NB4 (cell line): ENCODE results near the gene CAPSL.
"Not testable (repeated sequence)": the region's sequence is repeated elsewhere in the genome, so short reads cannot be mapped to it uniquely, and the experiment has no call there.

ENCODE experiments used
- DNase-seq: peaks from one replicate; pipeline ENCODE4 v3.0.0; 2010; ENCODE audit warnings: low read depth
- H3K4me3 ChIP-seq: one replicate; pipeline ENCODE4 v1.5.1; 2011; ENCODE audit warnings: mild to moderate bottlenecking, low read depth, low read length, moderate library complexity
- CTCF ChIP-seq: IDR thresholded peaks from one replicate; pipeline ENCODE4 v1.5.1; 2012; ENCODE audit warnings: low read depth, low read length
- MAX ChIP-seq: IDR thresholded peaks from 2 replicates; pipeline ENCODE4 v1.6.1; 2011; ENCODE audit warnings: low read depth, low read length
- MYC ChIP-seq: IDR thresholded peaks from 2 replicates; pipeline ENCODE4 v1.6.1; 2011; ENCODE audit warnings: low read depth, low read length
- POLR2A ChIP-seq: IDR thresholded peaks from 2 replicates; pipeline ENCODE4 v1.6.1; 2011; ENCODE audit warnings: mild to moderate bottlenecking; ENCODE audit not compliant: insufficient read length; ENCODE audit errors: extremely low read depth

The CAPSL gene

GRCh38 chr5:35903631-35904203 lies 34.7 kb downstream of the CAPSL start:
- no peak for DNase-seq
- TF ChIP-seq MAX (no peak), POLR2A (no peak), CTCF (no peak), MYC (no peak)
- H3K4me3 ChIP-seq, result no peak overlapping the region

GRCh38 chr5:35902046-35902672 lies 36.3 kb downstream of the CAPSL start:
- TF ChIP-seq MYC (no peak), POLR2A (no peak), CTCF (no peak), MAX (no peak)
- no peak overlapping the region for H3K4me3 ChIP-seq
- DNase-seq, result no peak

GRCh38 chr5:35900972-35901695 lies 37.3 kb downstream of the CAPSL start:
- DNase-seq, result no peak
- no peak overlapping the region for H3K4me3 ChIP-seq
- TF ChIP-seq CTCF (no peak), MYC (no peak), MAX (no peak), POLR2A (no peak)

- H3K4me3 ChIP-seq, result no peak overlapping the region
- DNase-seq, result no peak
- no peak for TF ChIP-seq POLR2A
Measured at GRCh38 chr5:35899800-35900199, 38.6 kb downstream of the CAPSL start.

GRCh38 chr5:35898952-35899660 lies 39.3 kb downstream of the CAPSL start:
- no peak for TF ChIP-seq CTCF
- TF ChIP-seq MAX, result no peak
- no peak for TF ChIP-seq POLR2A
- TF ChIP-seq MYC, result no peak
- no peak for DNase-seq
- no peak overlapping the region for H3K4me3 ChIP-seq

GRCh38 chr5:35894131-35894530 lies 44.3 kb downstream of the CAPSL start:
- no peak overlapping the region for H3K4me3 ChIP-seq
- TF ChIP-seq POLR2A (no peak), MYC (no peak), MAX (no peak), CTCF (no peak)
- DNase-seq, result no peak

- H3K4me3 ChIP-seq, DNase-seq: not testable (repeated sequence)
Measured at GRCh38 chr5:35892799-35893198, 45.6 kb downstream of the CAPSL start.
